ENCODE data around the gene SEMA3E.

DNA sequence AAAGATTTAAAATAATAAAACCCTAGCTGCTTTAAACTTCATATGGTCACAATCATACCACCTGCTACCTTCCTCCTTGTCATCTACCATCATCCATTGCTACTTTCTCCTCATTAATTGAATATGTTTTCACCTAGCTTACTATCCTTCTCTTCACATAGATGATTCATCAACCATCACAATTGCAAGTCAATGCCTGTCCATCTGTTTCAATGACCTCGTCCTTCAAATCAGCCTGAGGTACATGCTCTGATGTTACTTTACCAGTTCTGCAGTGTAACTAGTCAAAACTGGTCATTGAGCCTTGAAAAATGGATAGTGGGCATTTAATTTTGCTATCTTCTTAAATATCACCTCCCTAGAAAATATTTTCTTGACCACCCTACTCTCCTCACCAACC, 164.7 kb downstream of the SEMA3E start:
- TF ChIP-seq, protein P1, sequence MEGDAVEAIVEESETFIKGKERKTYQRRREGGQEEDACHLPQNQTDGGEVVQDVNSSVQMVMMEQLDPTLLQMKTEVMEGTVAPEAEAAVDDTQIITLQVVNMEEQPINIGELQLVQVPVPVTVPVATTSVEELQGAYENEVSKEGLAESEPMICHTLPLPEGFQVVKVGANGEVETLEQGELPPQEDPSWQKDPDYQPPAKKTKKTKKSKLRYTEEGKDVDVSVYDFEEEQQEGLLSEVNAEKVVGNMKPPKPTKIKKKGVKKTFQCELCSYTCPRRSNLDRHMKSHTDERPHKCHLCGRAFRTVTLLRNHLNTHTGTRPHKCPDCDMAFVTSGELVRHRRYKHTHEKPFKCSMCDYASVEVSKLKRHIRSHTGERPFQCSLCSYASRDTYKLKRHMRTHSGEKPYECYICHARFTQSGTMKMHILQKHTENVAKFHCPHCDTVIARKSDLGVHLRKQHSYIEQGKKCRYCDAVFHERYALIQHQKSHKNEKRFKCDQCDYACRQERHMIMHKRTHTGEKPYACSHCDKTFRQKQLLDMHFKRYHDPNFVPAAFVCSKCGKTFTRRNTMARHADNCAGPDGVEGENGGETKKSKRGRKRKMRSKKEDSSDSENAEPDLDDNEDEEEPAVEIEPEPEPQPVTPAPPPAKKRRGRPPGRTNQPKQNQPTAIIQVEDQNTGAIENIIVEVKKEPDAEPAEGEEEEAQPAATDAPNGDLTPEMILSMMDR (IDR thresholded peaks at IDR 0.05), result no peak
- no peak for TF ChIP-seq POLR2A (IDR thresholded peaks at IDR 0.05)
